ENCODE data around the gene HGS.

The HGS gene

DNA sequence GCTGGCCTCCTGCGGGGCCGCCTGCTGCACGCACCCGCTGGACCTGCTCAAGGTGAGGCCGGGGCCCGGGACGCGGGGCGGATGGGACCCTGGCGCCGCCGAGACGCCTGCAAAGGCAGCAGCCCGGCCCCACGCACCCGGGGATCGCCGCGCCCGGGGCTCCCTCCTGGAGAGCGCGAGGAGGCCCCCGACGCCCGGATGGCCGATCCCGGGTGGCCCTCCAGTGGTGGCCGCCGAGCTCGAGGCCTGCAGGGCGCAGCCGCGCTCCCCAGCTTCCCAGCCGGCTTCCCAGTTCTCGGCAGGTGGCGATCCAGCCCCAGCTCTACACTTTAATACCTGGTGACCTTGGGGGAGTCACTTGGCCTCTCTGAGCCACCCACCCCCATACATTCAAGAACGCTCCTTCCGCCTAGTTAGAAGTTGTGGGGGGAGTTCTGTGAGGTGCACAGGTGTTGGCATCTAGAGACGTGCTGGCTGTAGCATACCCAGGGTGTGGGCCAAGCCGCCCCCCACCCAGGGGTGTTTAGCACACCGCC, 28.7 kb downstream of the HGS start:
- peak overlapping the region; percentile 14 for H4K12ac ChIP-seq (ENCODE audit: low read depth, low read length)
- H3K79me1 ChIP-seq (ENCODE audit: low read length), result peaks cover 4% of the 10 kb centered on the region
- peak overlapping the region; percentile 30 for H3K4ac ChIP-seq (ENCODE audit: low read depth, low read length)
- peak overlapping the region; percentile 83 for H3K4me3 ChIP-seq (ENCODE audit: low read depth, low read length)
- no peak overlapping the region for H3K23ac ChIP-seq (ENCODE audit: low read length)
- H3K4me1 ChIP-seq (ENCODE audit: control insufficient read depth in 1 of 2, insufficient read depth in 2 of 2, low read length in 2 of 2), result peaks cover 20 to 27% of the 10 kb centered on the region in 2 experiments
- peak overlapping the region; percentile 31 for H2AK5ac ChIP-seq (ENCODE audit: low read length)
- peak overlapping the region; percentile 34 for H4K91ac ChIP-seq (ENCODE audit: low read depth, low read length)
- H2BK5ac ChIP-seq (ENCODE audit: low read depth, low read length, poor library complexity), result no peak overlapping the region
- peak overlapping the region; percentile 73 for H3K9ac ChIP-seq (ENCODE audit: low read length)
- H2BK12ac ChIP-seq (ENCODE audit: low read length), result no peak overlapping the region
- peaks cover 18 to 27% of the 10 kb centered on the region in 2 experiments for H3K36me3 ChIP-seq (ENCODE audit: control insufficient read depth in 1 of 2, insufficient read depth in 2 of 2, low read length in 2 of 2)
- H2BK120ac ChIP-seq (ENCODE audit: insufficient read depth, low read length, poor library complexity), result peak overlapping the region; percentile 28
- no peak overlapping the region for H3K27ac ChIP-seq (ENCODE audit: low read depth, low read length)
- peak overlapping the region; percentile 76 for H2AFZ ChIP-seq (ENCODE audit: insufficient read depth, low read length, poor library complexity)
- H3K27me3 ChIP-seq (ENCODE audit: insufficient read depth, low read length), result no peaks in the 10 kb centered on the region
- DNase-seq, result no peak
- peak overlapping the region; percentile 68 for H3K18ac ChIP-seq (ENCODE audit: low read length)
- no CpG with 5 or more reads among the region's 41 CpGs for WGBS (ENCODE audit: extremely low coverage, insufficient coverage, insufficient read length)
- peak overlapping the region; percentile 87 for H3K4me2 ChIP-seq (ENCODE audit: low read length)
- H4K8ac ChIP-seq (ENCODE audit: low read depth, low read length), result peak overlapping the region; percentile 66
- H3K79me2 ChIP-seq (ENCODE audit: control insufficient read depth, insufficient read depth, low read length, poor library complexity), result peaks cover 5% of the 10 kb centered on the region
- H3K14ac ChIP-seq (ENCODE audit: low read length), result peak overlapping the region; percentile 64
- H3K9me3 ChIP-seq (ENCODE audit: insufficient read depth, low read depth, low read length), result peaks cover 2% of the 10 kb centered on the region

DNA sequence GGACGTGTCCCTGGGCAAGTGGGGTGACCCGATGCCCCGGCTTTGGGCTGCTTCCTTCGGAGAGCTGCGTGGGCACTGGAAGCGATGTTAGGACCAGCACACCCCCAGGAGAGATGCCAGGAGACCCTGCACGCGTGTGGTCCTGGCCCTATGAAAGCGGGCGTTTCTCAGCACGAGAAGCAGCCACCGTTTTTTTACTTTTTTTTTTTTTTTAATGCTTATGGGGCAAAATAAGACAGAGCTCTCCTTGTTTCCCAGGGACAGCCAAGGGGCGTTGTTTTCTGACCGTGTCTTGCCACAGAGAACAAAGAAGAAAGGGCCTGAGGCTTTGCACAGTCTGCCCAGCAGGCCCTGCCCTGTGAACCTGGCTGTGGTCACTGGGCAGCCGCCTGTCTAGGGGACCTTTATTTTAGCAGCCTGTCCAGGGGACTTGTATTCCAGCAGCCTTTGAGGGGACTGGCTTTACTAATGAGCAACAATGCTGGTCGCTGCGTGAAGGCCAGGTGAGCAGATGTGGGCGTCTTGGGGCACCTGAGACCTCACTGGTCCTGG, 29.3 kb downstream of the HGS start:
- Histone ChIP-seq H2BK120ac (ENCODE audit: insufficient read depth, low read length, poor library complexity) (no peak overlapping the region), H3K36me3 (ENCODE audit: control insufficient read depth in 1 of 2, insufficient read depth in 2 of 2, low read length in 2 of 2) (peaks cover 16 to 21% of the 10 kb centered on the region in 2 experiments), H4K8ac (ENCODE audit: low read depth, low read length) (peak overlapping the region; percentile 66), H2AFZ (ENCODE audit: insufficient read depth, low read length, poor library complexity) (peak overlapping the region; percentile 30), H3K4me2 (ENCODE audit: low read length) (peak overlapping the region; percentile 87), H3K23ac (ENCODE audit: low read length) (no peak overlapping the region), H3K9me3 (ENCODE audit: insufficient read depth, low read depth, low read length) (peaks cover under 1% of the 10 kb centered on the region), H3K4me3 (ENCODE audit: low read depth, low read length) (peak overlapping the region; percentile 83), H3K4me1 (ENCODE audit: control insufficient read depth in 1 of 2, insufficient read depth in 2 of 2, low read length in 2 of 2) (peaks cover 20 to 27% of the 10 kb centered on the region in 2 experiments), H4K91ac (ENCODE audit: low read depth, low read length) (peak overlapping the region; percentile 34), H3K4ac (ENCODE audit: low read depth, low read length) (no peak overlapping the region), H2BK5ac (ENCODE audit: low read depth, low read length, poor library complexity) (no peak overlapping the region), H3K27ac (ENCODE audit: low read depth, low read length) (no peak overlapping the region), H4K12ac (ENCODE audit: low read depth, low read length) (no peak overlapping the region), H3K14ac (ENCODE audit: low read length) (peak overlapping the region; percentile 64), H3K9ac (ENCODE audit: low read length) (peak overlapping the region; percentile 18), H3K79me1 (ENCODE audit: low read length) (peaks cover 4% of the 10 kb centered on the region), H2BK12ac (ENCODE audit: low read length) (no peak overlapping the region), H3K79me2 (ENCODE audit: control insufficient read depth, insufficient read depth, low read length, poor library complexity) (peaks cover 5% of the 10 kb centered on the region), H3K18ac (ENCODE audit: low read length) (peak overlapping the region; percentile 45), H3K27me3 (ENCODE audit: insufficient read depth, low read length) (no peaks in the 10 kb centered on the region), H2AK5ac (ENCODE audit: low read length) (peak overlapping the region; percentile 8)
- peak in 1 of 2 donors; percentile 12 for DNase-seq
- no CpG with 5 or more reads among the region's 18 CpGs for WGBS (ENCODE audit: extremely low coverage, insufficient coverage, insufficient read length)

DNA sequence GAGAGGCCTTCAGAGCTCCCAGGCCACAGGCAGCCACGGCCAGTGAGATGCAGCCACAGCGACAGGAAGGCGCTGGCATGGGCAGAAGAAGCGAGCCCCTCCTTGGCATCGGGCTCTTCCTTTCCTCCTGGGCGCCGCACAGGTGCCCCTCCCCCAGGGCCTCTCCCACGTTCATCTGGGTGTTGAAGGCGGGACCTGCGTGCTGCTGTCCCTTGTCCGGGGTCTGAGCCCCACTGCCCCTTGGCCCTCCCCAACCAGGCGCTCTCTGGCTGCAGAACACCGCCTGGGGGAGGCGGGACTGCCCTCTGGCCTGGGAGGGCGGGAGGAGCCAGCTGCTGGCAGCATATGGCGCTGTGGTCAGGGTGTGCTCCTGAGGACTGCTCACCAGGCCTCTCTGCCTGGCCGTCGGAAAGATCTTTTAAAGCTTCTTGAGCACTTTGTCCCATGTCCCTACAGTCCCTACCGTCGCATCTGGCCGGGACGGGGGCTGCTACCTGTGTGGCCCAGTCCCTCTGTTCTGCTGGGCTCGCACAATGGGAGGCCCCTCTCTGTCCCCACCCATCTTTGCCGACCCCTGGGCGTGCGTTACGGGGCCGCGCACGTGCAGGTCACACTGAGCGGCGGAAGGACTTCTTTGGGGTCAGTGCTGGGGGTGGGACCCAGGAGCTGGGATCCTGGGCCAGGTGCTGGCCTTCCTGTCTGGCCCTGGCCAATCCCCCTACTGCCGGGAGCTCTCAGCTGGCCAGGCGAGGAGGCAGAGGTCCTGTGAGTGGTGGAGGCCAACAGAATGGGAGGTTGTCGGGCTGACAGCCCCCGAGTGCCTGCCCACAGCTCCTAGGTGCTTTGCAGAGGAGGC, 30.0 kb downstream of the HGS start:
- Histone ChIP-seq H3K9ac (ENCODE audit: low read length) (no peak overlapping the region), H3K18ac (ENCODE audit: low read length) (no peak overlapping the region), H3K79me2 (ENCODE audit: control insufficient read depth, insufficient read depth, low read length, poor library complexity) (peaks cover 5% of the 10 kb centered on the region), H4K12ac (ENCODE audit: low read depth, low read length) (no peak overlapping the region), H2BK5ac (ENCODE audit: low read depth, low read length, poor library complexity) (no peak overlapping the region), H2AK5ac (ENCODE audit: low read length) (no peak overlapping the region), H3K23ac (ENCODE audit: low read length) (no peak overlapping the region), H2BK120ac (ENCODE audit: insufficient read depth, low read length, poor library complexity) (no peak overlapping the region), H4K91ac (ENCODE audit: low read depth, low read length) (no peak overlapping the region), H4K8ac (ENCODE audit: low read depth, low read length) (no peak overlapping the region), H3K79me1 (ENCODE audit: low read length) (peaks cover 4% of the 10 kb centered on the region), H3K4me3 (ENCODE audit: low read depth, low read length) (no peak overlapping the region), H3K9me3 (ENCODE audit: insufficient read depth, low read depth, low read length) (no peaks in the 10 kb centered on the region), H3K27me3 (ENCODE audit: insufficient read depth, low read length) (no peaks in the 10 kb centered on the region), H2BK12ac (ENCODE audit: low read length) (no peak overlapping the region), H3K36me3 (ENCODE audit: control insufficient read depth in 1 of 2, insufficient read depth in 2 of 2, low read length in 2 of 2) (peaks cover 13 to 18% of the 10 kb centered on the region in 2 experiments), H2AFZ (ENCODE audit: insufficient read depth, low read length, poor library complexity) (no peak overlapping the region), H3K4ac (ENCODE audit: low read depth, low read length) (no peak overlapping the region), H3K4me1 (ENCODE audit: control insufficient read depth in 1 of 2, insufficient read depth in 2 of 2, low read length in 2 of 2) (peaks cover 20 to 27% of the 10 kb centered on the region in 2 experiments), H3K14ac (ENCODE audit: low read length) (no peak overlapping the region), H3K4me2 (ENCODE audit: low read length) (no peak overlapping the region), H3K27ac (ENCODE audit: low read depth, low read length) (no peak overlapping the region)
- no CpG with 5 or more reads among the region's 36 CpGs for WGBS (ENCODE audit: extremely low coverage, insufficient coverage, insufficient read length)
- DNase-seq, result peak in 1 of 2 donors; percentile 37

DNA sequence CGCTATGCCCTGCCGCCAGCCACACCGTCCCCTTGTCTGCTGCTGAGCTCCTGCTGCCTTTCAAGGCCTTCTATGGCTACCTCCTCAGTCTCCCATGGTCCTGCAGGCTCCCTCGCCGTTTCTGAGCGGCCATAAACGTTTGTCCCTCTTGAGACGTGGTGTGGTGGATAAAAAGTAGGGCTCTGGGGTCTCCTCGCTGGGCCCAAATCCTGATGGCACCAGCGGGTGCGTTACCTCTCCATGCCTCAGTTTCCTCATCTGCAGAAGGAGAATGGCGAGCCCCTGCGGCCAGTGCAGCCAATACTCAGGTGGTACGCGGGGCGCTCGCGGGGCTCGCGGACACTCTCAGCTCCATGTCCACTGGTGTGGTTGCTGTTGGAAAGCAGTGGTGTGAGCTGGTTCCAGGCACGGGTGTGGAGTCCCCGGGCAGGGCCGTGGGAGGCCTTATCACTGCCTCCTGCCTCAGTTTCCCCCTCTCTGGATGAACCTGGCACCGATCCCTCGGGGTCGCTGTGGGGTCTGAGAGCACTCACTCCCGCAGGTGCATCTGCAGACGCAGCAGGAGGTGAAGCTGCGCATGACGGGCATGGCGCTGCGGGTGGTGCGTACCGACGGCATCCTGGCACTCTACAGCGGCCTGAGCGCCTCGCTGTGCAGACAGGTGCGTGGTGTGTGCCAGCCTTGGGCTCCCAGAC, 30.7 kb downstream of the HGS start:
- no peak overlapping the region for H3K18ac ChIP-seq (ENCODE audit: low read length)
- WGBS (ENCODE audit: extremely low coverage, insufficient coverage, insufficient read length), result no CpG with 5 or more reads among the region's 39 CpGs

More for the DNA sequence above, 30.7 kb downstream of the HGS start:
- Histone ChIP-seq H3K36me3 (ENCODE audit: control insufficient read depth in 1 of 2, insufficient read depth in 2 of 2, low read length in 2 of 2) (peaks cover 13 to 18% of the 10 kb centered on the region in 2 experiments), H4K12ac (ENCODE audit: low read depth, low read length) (no peak overlapping the region), H3K14ac (ENCODE audit: low read length) (no peak overlapping the region), H4K91ac (ENCODE audit: low read depth, low read length) (no peak overlapping the region), H3K27me3 (ENCODE audit: insufficient read depth, low read length) (no peaks in the 10 kb centered on the region), H2BK5ac (ENCODE audit: low read depth, low read length, poor library complexity) (no peak overlapping the region), H3K9me3 (ENCODE audit: insufficient read depth, low read depth, low read length) (no peaks in the 10 kb centered on the region), H3K9ac (ENCODE audit: low read length) (no peak overlapping the region), H3K79me2 (ENCODE audit: control insufficient read depth, insufficient read depth, low read length, poor library complexity) (peaks cover 5% of the 10 kb centered on the region), H3K4ac (ENCODE audit: low read depth, low read length) (no peak overlapping the region), H3K4me3 (ENCODE audit: low read depth, low read length) (no peak overlapping the region), H2AK5ac (ENCODE audit: low read length) (no peak overlapping the region), H4K8ac (ENCODE audit: low read depth, low read length) (no peak overlapping the region), H3K23ac (ENCODE audit: low read length) (no peak overlapping the region), H3K27ac (ENCODE audit: low read depth, low read length) (no peak overlapping the region), H3K79me1 (ENCODE audit: low read length) (peaks cover 4% of the 10 kb centered on the region), H3K4me1 (ENCODE audit: control insufficient read depth in 1 of 2, insufficient read depth in 2 of 2, low read length in 2 of 2) (peaks cover 20 to 27% of the 10 kb centered on the region in 2 experiments), H2BK12ac (ENCODE audit: low read length) (no peak overlapping the region), H3K4me2 (ENCODE audit: low read length) (no peak overlapping the region), H2BK120ac (ENCODE audit: insufficient read depth, low read length, poor library complexity) (no peak overlapping the region), H2AFZ (ENCODE audit: insufficient read depth, low read length, poor library complexity) (no peak overlapping the region)
- no peak for DNase-seq
